Activated naive CD8-positive, alpha-beta T cell treated with anti-CD3 and anti-CD28 coated beads, Interleukin-2, amount 10 ng/mL, durations not matched to agents 7 days and 5 days (primary cell): ENCODE results near the gene CCNJ. TPM values are rescaled to one million over a fixed set of nuclear protein-coding genes. Genes with fewer than 3 reads are reported as not detected.
"Not testable (repeated sequence)": the region's sequence is repeated elsewhere in the genome, so short reads cannot be mapped to it uniquely, and the experiment has no call there.

ENCODE experiments used
- ATAC-seq: fragments of 150-1000 bp; cut with Tn5 transposase; one replicate; pipeline ENCODE4 v1.10.0; 2021; ENCODE audit warnings: low read depth, moderate library complexity
- POLR2A ChIA-PET: fragments of 350-600 bp; sonication (Branson Sonifier 250); formaldehyde crosslinking; loops from one replicate; lab custom pipeline; 2021; ENCODE audit warnings: antibody characterized with exemption; lab: Charles Lee
- DNase-seq: peaks from one replicate; pipeline ENCODE4 v3.0.0; 2021
- H3K27ac Mint-ChIP-seq: one replicate; pipeline ENCODE4 v1.8.0; 2022; ENCODE audit warnings: mild to moderate bottlenecking, mixed read lengths
- H3K27me3 Mint-ChIP-seq: one replicate; pipeline ENCODE4 v1.8.0; 2022; ENCODE audit warnings: mild to moderate bottlenecking, moderate library complexity, mixed read lengths
- H3K36me3 Mint-ChIP-seq: one replicate; pipeline ENCODE4 v1.8.0; 2021; ENCODE audit warnings: mild to moderate bottlenecking, mixed read lengths
- H3K4me1 Mint-ChIP-seq: one replicate; pipeline ENCODE4 v1.8.0; 2021; ENCODE audit warnings: mixed read lengths
- H3K4me3 Mint-ChIP-seq: one replicate; pipeline ENCODE4 v1.8.0; 2022; ENCODE audit warnings: mild to moderate bottlenecking, moderate library complexity, mixed read lengths
- H3K9me3 Mint-ChIP-seq: one replicate; pipeline ENCODE4 v1.8.0; 2021; ENCODE audit warnings: mixed read lengths
- total RNA-seq, 2 experiments: library from RNA; stranded (reverse); gene quantifications; one replicate each; pipeline ENCODE4 v1.2.3, GENCODE V29; 2021

CCNJ gene
- total RNA-seq, 2 experiments from 2014 or later: 5.2 to 5.6 TPM

- ATAC-seq (peak; percentile 50), DNase-seq (no peak)
- H3K4me1 Mint-ChIP-seq: peaks cover 29% of the 10 kb centered on the region
- POLR2A ChIA-PET: interaction anchor here (0.6 to 3.0 kb wide), 3 partner anchors 46 to 139 kb away, joined by 6 to 16 read pairs (median 10); partner anchors contain the start of gene ZNF518A
- H3K9me3 Mint-ChIP-seq: no peaks in the 10 kb centered on the region
- H3K36me3 Mint-ChIP-seq: peaks cover 16% of the 10 kb centered on the region
- H3K27me3 Mint-ChIP-seq: peaks cover 2% of the 10 kb centered on the region
- peak overlapping the region; percentile 92 for H3K4me3 Mint-ChIP-seq
- peak overlapping the region; percentile 80 for H3K27ac Mint-ChIP-seq
These were observed 721 bp downstream of the CCNJ start for GRCh38 chr10:96043893-96044715.

DNA sequence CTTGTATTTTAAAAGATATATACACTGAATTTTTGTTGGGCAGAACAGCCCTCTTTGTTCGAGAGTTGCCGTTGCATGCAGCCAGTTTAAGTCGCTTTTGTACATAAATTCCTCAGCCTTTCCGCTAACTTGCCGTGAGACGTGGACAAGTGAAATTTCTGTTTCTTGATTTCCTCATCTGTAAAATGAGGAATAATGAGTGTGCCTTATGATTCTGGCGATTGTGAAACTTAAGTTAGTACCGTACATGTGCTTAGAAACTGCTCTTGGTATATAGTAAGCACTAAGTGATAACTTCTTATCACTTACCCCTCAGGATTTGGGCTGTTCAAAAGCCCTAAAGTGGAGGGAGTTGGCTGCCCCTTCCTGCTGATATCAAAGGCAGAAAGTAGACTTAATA is 1.4 kb downstream of the CCNJ start:
- Mint-ChIP-seq H3K4me3 (peak overlapping the region; percentile 92), H3K4me1 (peaks cover 31% of the 10 kb centered on the region), H3K9me3 (no peaks in the 10 kb centered on the region), H3K27me3 (no peaks in the 10 kb centered on the region), H3K36me3 (peaks cover 20% of the 10 kb centered on the region), H3K27ac (no peak overlapping the region)
- POLR2A ChIA-PET: interaction anchor here (0.6 to 3.0 kb wide), 3 partner anchors 45 to 139 kb away, joined by 6 to 16 read pairs (median 10); partner anchors contain the start of gene ZNF518A
- no peak for ATAC-seq
- no peak for DNase-seq

DNA sequence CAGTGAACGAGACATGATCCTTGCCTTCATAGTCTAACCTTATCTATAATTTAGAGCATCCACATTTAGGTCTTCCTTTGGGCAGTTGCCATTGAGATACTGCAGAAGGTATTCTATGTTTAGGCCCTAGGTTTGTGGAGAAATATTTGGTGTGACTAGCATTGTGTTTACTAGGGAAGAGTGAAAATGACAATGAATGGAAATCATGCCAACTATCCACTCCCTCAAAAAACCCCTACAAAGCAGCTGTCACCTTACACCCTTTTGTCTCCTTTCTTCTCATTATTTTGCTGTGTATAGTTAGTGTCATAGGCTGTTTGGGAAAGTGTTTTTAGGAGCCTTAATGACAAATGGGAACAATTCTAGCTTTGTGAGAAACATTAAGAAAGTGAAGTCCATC is 3.2 kb downstream of the CCNJ start:
- ATAC-seq (no peak), DNase-seq (no peak)
- no peak overlapping the region for H3K27ac Mint-ChIP-seq
- H3K9me3 Mint-ChIP-seq: no peaks in the 10 kb centered on the region
- POLR2A ChIA-PET: no interaction called here
- H3K36me3 Mint-ChIP-seq: peaks cover 28% of the 10 kb centered on the region
- H3K4me3 Mint-ChIP-seq: no peak overlapping the region
- peaks cover 32% of the 10 kb centered on the region for H3K4me1 Mint-ChIP-seq
- no peaks in the 10 kb centered on the region for H3K27me3 Mint-ChIP-seq

DNA sequence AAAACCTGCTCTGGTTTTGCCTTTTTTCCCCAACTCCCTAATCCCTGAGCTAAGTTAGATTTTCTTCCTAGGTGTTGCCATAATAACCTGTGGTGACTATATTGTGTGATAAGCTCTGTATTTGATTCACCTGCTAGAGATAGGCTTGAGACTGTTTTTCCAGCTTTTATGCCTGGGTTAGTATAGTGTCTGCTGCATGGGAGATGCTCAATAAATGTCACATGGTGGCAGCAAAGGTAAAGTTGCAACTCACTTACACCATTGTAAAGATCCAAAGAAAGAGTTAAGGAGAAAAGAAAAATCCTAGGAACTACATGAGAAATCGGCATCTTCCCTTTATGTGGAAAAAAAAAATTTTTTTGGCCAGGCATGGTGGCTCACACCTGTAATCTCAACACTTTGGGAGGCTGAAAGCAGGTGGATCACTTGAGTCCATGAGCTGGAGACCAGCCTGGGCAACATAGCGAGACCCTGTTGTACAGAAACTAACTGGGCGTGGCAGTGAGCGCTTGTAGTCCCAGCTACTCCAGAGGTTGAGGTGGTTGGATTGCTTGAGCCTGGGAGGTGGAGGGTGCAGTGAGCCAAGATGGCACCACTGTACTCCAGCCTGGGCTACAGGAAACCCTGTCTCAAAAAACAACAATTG is 3.7 kb downstream of the CCNJ start:
- DNase-seq: no peak
- H3K36me3 Mint-ChIP-seq: peaks cover 34% of the 10 kb centered on the region
- POLR2A ChIA-PET: no interaction called here
- H3K9me3 Mint-ChIP-seq: no peaks in the 10 kb centered on the region
- ATAC-seq: no peak
- H3K4me3 Mint-ChIP-seq: no peak overlapping the region
- H3K27ac Mint-ChIP-seq: no peak overlapping the region
- H3K27me3 Mint-ChIP-seq: no peaks in the 10 kb centered on the region
- peaks cover 37% of the 10 kb centered on the region for H3K4me1 Mint-ChIP-seq

DNA sequence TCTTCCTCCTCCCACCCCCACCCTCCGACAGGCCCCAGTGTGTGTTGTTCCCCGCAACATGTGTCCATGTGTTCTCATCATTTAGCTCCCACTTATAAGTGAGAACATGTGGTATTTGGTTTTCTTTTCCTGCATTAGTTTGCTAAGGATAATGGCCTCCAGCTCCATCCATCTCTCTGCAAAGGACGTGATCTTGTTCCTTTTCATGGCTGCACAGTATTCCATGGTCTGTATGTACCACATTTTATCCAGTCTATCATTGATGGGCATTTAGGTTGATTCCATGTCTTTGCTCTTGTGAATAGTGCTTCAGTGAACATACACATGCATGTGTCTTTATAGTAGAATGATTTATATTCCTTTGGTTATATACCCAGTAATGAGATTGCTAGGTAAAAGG is 4.5 kb downstream of the CCNJ start:
- H3K36me3 Mint-ChIP-seq: peaks cover 42% of the 10 kb centered on the region
- H3K27me3 Mint-ChIP-seq: not testable (repeated sequence)

GRCh38 chr10:96049340-96049739 is 6.0 kb downstream of the CCNJ start:
- Mint-ChIP-seq H3K27me3 (no peaks in the 10 kb centered on the region), H3K27ac (no peak overlapping the region), H3K4me3 (no peak overlapping the region), H3K9me3 (no peaks in the 10 kb centered on the region), H3K4me1 (peaks cover 32% of the 10 kb centered on the region), H3K36me3 (peaks cover 45% of the 10 kb centered on the region)
- ATAC-seq (no peak), DNase-seq (no peak)
- POLR2A ChIA-PET: no interaction called here

More for the DNA sequence above, 4.5 kb downstream of the CCNJ start:
- H3K4me1 Mint-ChIP-seq: peaks cover 32% of the 10 kb centered on the region
- ATAC-seq, H3K4me3 Mint-ChIP-seq, POLR2A ChIA-PET, H3K27ac Mint-ChIP-seq, DNase-seq, H3K9me3 Mint-ChIP-seq: not testable (repeated sequence)

- Mint-ChIP-seq H3K4me1 (peaks cover 15% of the 10 kb centered on the region), H3K36me3 (peaks cover 55% of the 10 kb centered on the region), H3K27ac (no peak overlapping the region), H3K9me3 (no peaks in the 10 kb centered on the region), H3K27me3 (no peaks in the 10 kb centered on the region), H3K4me3 (no peak overlapping the region)
- ATAC-seq (no peak), DNase-seq (no peak)
- POLR2A ChIA-PET: no interaction called here
These were observed 10.6 kb downstream of the CCNJ start for GRCh38 chr10:96053985-96054384.

GRCh38 chr10:96056787-96057186 is 13.4 kb downstream of the CCNJ start:
- POLR2A ChIA-PET: interaction anchor here (1.0 kb wide), 1 partner anchor 33 kb away, joined by 3 read pairs; no protein-coding TSS in a partner anchor
- no peaks in the 10 kb centered on the region for H3K27me3 Mint-ChIP-seq

GRCh38 chr10:96061232-96061631 is 17.8 kb downstream of the CCNJ start:
- no peak for ATAC-seq
- no peak for DNase-seq
- Mint-ChIP-seq H3K27me3 (no peaks in the 10 kb centered on the region), H3K36me3 (peaks cover 47% of the 10 kb centered on the region), H3K9me3 (peaks cover 1% of the 10 kb centered on the region), H3K4me1 (peaks cover 19% of the 10 kb centered on the region), H3K4me3 (no peak overlapping the region), H3K27ac (no peak overlapping the region)
- POLR2A ChIA-PET: no interaction called here

More at GRCh38 chr10:96056787-96057186, 13.4 kb downstream of the CCNJ start:
- ATAC-seq: no peak
- Mint-ChIP-seq H3K9me3 (no peaks in the 10 kb centered on the region), H3K36me3 (peaks cover 44% of the 10 kb centered on the region), H3K4me3 (no peak overlapping the region), H3K4me1 (peaks cover 10% of the 10 kb centered on the region), H3K27ac (no peak overlapping the region)
- DNase-seq: no peak

DNA sequence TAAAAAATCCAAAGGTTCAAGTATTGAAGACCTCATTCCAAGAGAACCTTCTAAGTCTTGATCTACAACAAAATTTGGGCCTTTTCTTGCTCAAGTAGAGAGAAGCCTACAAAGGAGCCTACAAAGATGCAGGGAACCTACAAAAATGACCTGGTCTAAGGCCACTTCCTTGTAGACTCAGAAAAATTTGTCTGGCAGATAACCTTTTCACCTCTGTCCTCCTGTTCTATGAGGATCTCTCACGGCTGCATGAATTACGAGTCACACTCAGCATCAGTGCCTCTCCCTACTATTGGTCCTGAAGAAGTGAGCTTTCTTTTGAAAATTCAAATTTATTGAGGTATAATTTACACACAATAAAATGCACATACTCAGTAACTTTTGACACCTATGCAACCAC is 29.3 kb downstream of the CCNJ start:
- no peak for DNase-seq
- POLR2A ChIA-PET: no interaction called here
- Mint-ChIP-seq H3K27me3 (no peaks in the 10 kb centered on the region), H3K9me3 (peaks cover 3% of the 10 kb centered on the region), H3K4me1 (peaks cover 17% of the 10 kb centered on the region), H3K27ac (no peak overlapping the region), H3K4me3 (no peak overlapping the region), H3K36me3 (peaks cover 13% of the 10 kb centered on the region)
- ATAC-seq: no peak

GRCh38 chr10:96073722-96074121 is 30.3 kb downstream of the CCNJ start:
- H3K4me3 Mint-ChIP-seq: no peak overlapping the region
- POLR2A ChIA-PET: interaction anchor here (1.0 kb wide), 1 partner anchor 16 kb away, joined by 4 read pairs; no protein-coding TSS in a partner anchor
- ATAC-seq (peak; percentile 78), DNase-seq (no peak)
- H3K27me3 Mint-ChIP-seq: no peaks in the 10 kb centered on the region
- peak overlapping the region; percentile 13 for H3K27ac Mint-ChIP-seq
- peaks cover 17% of the 10 kb centered on the region for H3K4me1 Mint-ChIP-seq
- H3K36me3 Mint-ChIP-seq: peaks cover 16% of the 10 kb centered on the region
- peaks cover 3% of the 10 kb centered on the region for H3K9me3 Mint-ChIP-seq

GRCh38 chr10:96074776-96075175 is 31.4 kb downstream of the CCNJ start:
- POLR2A ChIA-PET: interaction anchor here (0.8 to 1.0 kb wide), 2 partner anchors 15 kb away, joined by 4 read pairs; no protein-coding TSS in a partner anchor
- DNase-seq (no peak), ATAC-seq (no peak)
- H3K4me3 Mint-ChIP-seq: no peak overlapping the region
- no peak overlapping the region for H3K27ac Mint-ChIP-seq
- H3K9me3 Mint-ChIP-seq: peaks cover 3% of the 10 kb centered on the region
- peaks cover 21% of the 10 kb centered on the region for H3K4me1 Mint-ChIP-seq
- no peaks in the 10 kb centered on the region for H3K27me3 Mint-ChIP-seq
- peaks cover 19% of the 10 kb centered on the region for H3K36me3 Mint-ChIP-seq

DNA sequence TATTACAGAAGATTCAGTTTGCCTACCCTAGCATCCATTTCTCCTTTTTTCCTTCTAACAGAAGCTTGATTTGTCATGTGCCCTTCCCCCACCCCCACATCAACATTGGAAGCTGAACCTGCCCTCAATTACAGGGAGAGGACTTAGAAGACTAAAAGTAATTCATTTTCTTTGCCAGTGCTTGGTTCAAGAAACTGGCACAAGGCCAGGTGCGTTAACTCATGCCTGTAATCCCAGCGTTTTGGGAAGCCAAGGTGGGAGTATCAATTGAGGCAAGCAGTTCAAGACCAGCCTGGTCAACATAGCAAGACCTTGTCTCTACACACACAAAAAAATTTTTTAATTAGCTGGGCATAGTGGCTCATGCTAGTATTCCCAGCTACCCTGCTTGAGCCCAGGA is 32.6 kb downstream of the CCNJ start:
- Mint-ChIP-seq H3K4me1 (peaks cover 23% of the 10 kb centered on the region), H3K4me3 (no peak overlapping the region), H3K27me3 (no peaks in the 10 kb centered on the region), H3K27ac (no peak overlapping the region), H3K9me3 (peaks cover 3% of the 10 kb centered on the region), H3K36me3 (peaks cover 22% of the 10 kb centered on the region)
- POLR2A ChIA-PET: interaction anchor here (0.6 kb wide), 1 partner anchor 153 kb away, joined by 3 read pairs; no protein-coding TSS in a partner anchor
- no peak for DNase-seq
- ATAC-seq: no peak
